ENCODE results near the gene TMEM231. TPM values are rescaled to one million over a fixed set of nuclear protein-coding genes. Genes with fewer than 3 reads are reported as not detected.

Gene TMEM231
- total and polyA plus RNA-seq, 9 of the 15 experiments (the other 6 are each of a cell fraction or from before 2014, with no cell fraction given): 1.6 to 27.6 (median 9.1) TPM

DNA sequence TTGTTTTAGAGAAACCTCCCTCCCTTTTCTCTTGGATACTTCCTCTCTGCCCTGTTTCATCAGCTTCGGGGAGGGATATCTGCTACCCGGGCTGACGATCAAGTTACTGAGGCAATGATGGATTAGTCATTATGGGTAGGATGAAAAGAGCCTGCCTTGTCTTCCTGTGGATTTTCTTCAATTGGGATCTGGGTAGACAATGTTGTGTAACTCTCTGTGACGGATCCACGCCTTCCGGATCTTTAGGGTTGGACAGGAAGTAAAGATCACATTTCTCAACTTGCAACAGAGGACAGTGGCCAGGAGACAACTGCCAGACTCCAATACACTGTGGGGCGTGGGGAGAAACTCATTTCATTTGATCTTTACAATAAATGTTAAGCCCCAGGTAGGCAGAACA lies 49.5 kb downstream of the TMEM231 start (continued):
- TF ChIP-seq CEBPG (CRISPR knock-in tag; IDR thresholded peaks at IDR 0.05) (peak; percentile 51), CEBPG (tag; conservative IDR thresholded peaks at IDR 0.05 in 1 of 2, IDR thresholded peaks at IDR 0.05 in 1 of 2) (peak; percentile 84 to 96), ETV1 (tag; conservative IDR thresholded peaks at IDR 0.05; ENCODE audit: low read depth) (peak; percentile 61; the same call in 1 of the 2 replicates), OTX1 (CRISPR knock-in tag; IDR thresholded peaks at IDR 0.05) (no peak), CEBPB (tag; IDR thresholded peaks at IDR 0.05) (peak; percentile 75), CTBP1 (IDR thresholded peaks at IDR 0.05; ENCODE audit: borderline replicate concordance) (peak; percentile 36; the same call in 1 of the 2 replicates), HMG20A (CRISPR knock-in tag; conservative IDR thresholded peaks at IDR 0.05) (no peak)

GRCh38 chr16:75506107-75506506 lies 49.9 kb downstream of the TMEM231 start:
- H3K27me3 ChIP-seq (ENCODE audit: control insufficient read depth in 2 of 2, insufficient read depth in 2 of 2, low read length in 2 of 2): peaks cover 3 to 21% of the 10 kb centered on the region in 2 experiments; a peak in 4 of 5 replicates
- no peaks in the 10 kb centered on the region for H3K79me2 ChIP-seq (ENCODE audit: control insufficient read depth, insufficient read depth, low read length)
- in situ Hi-C loops (cut with MboI): loop anchor here (5.0 kb wide), 1 partner anchor 36 kb away; no protein-coding TSS in a partner anchor
- peaks cover 5% of the 10 kb centered on the region for H4K20me1 ChIP-seq (replicated peaks; ENCODE audit: control insufficient read depth, insufficient read depth, low read length)
- peaks cover 5 to 16% of the 10 kb centered on the region in 2 experiments; a peak in 3 of 5 replicates for H3K4me1 ChIP-seq (replicated peaks in 1 of 2; ENCODE audit: control insufficient read depth in 2 of 2, insufficient read depth in 2 of 2, low read length in 2 of 2)
- H3K9ac ChIP-seq (ENCODE audit: insufficient read depth in 1 of 2, low read depth in 2 of 2, low read length in 2 of 2): no peak overlapping the region
- ATAC-seq: no peak
- H3K27ac ChIP-seq (ENCODE audit: extremely low read depth, low read depth, low read length): no peak overlapping the region
- H3K4me2 ChIP-seq (ENCODE audit: insufficient read depth, low read length): no peak overlapping the region
- POLR2A ChIA-PET: interaction anchor here (0.7 kb wide), 1 partner anchor 9 kb away, joined by 3 read pairs; no protein-coding TSS in a partner anchor
- intact Hi-C loops (cut with micrococcal nuclease): loop anchor here (2.0 kb wide), 1 partner anchor 35 kb away; no protein-coding TSS in a partner anchor
- no TSS peak for BruUV-seq (replicated peaks)
- no peak overlapping the region for H2AFZ ChIP-seq (ENCODE audit: low read depth, low read length)
- no peak for DNase-seq (ENCODE audit: extremely low read depth in 1 of 4, low spot score in 3 of 4)
- H3K9me1 ChIP-seq (ENCODE audit: control insufficient read depth, insufficient read depth, low read length): no peaks in the 10 kb centered on the region
- no peak overlapping the region for H3K4me3 ChIP-seq
- TF ChIP-seq ATF1 (CRISPR knock-in tag; IDR thresholded peaks at IDR 0.05) (no peak), ATF1 (tag; IDR thresholded peaks at IDR 0.05) (peak; percentile 57), TRIM28 (IDR thresholded peaks at IDR 0.05) (0 out of 2 replicates have a peak, but pooled peaks have one; percentile 28), NR2C2 (CRISPR knock-in tag; IDR thresholded peaks at IDR 0.05) (no peak), NR2C2 (tag; IDR thresholded peaks at IDR 0.05) (peak; percentile 15; the same call in 1 of the 2 replicates), TRIM24 (IDR thresholded peaks at IDR 0.05) (peak in 1 of 2 experiments; percentile 10; a peak in 1 of 4 replicates), ZNF12 (CRISPR knock-in tag; IDR thresholded peaks at IDR 0.05) (no peak), CREM (IDR thresholded peaks at IDR 0.05; ENCODE audit: low read depth) (peak; percentile 41; the same call in 1 of the 2 replicates), BRF2 (IDR thresholded peaks at IDR 0.05; ENCODE audit: borderline replicate concordance, insufficient read depth, insufficient read length) (no peak)
- WGBS (ENCODE audit: insufficient coverage, low coverage, missing lambda C conversion rate): 12% methylated on average over 3 of the region's 3 CpGs
- no peak for FAIRE-seq
- no peaks in the 10 kb centered on the region for H3K36me3 ChIP-seq (ENCODE audit: control insufficient read depth, insufficient read depth, low read length)
- H3K9me3 ChIP-seq (replicated peaks; ENCODE audit: control insufficient read depth, insufficient read depth, low read depth, low read length): no peaks in the 10 kb centered on the region
- CTCF ChIA-PET (ENCODE audit: low intra/inter-chr PET ratio): no interaction called here
